GM10266 (cell line): ENCODE data around the gene KPNB1.
A peak's percentile ranks its signal among the peaks of the same experiment; 100 is the strongest.

ENCODE experiments used
- DNase-seq: peaks from one replicate; pipeline ENCODE4 v3.0.0; 2012; ENCODE audit errors: extremely low spot score
- CTCF ChIP-seq: IDR thresholded peaks from 2 replicates; pipeline ENCODE4 v1.5.1; 2012; ENCODE audit warnings: mild to moderate bottlenecking, low read depth; ENCODE audit not compliant: control insufficient read depth, insufficient read depth; ENCODE audit errors: missing control alignments

The KPNB1 gene

GRCh38 chr17:47708864-47709541 is 59.3 kb downstream of the KPNB1 start:
- no peak for DNase-seq
- no peak for TF ChIP-seq CTCF

- TF ChIP-seq CTCF: no peak
- DNase-seq: no peak
These were observed 59.9 kb downstream of the KPNB1 start for GRCh38 chr17:47709594-47709993.

- TF ChIP-seq CTCF: no peak
These were observed 61.8 kb downstream of the KPNB1 start for GRCh38 chr17:47711366-47712099.

GRCh38 chr17:47712330-47713023 is 62.8 kb downstream of the KPNB1 start:
- no peak for DNase-seq
- TF ChIP-seq CTCF: no peak

More at GRCh38 chr17:47711366-47712099, 61.8 kb downstream of the KPNB1 start:
- DNase-seq: no peak

- DNase-seq: no peak
These were observed 64.4 kb downstream of the KPNB1 start for GRCh38 chr17:47713980-47714700.

More at GRCh38 chr17:47713980-47714700, 64.4 kb downstream of the KPNB1 start:
- TF ChIP-seq CTCF: peak; percentile 13
